ENCODE data around the gene TFCP2L1.
"Not testable (repeated sequence)": the region's sequence is repeated elsewhere in the genome, so short reads cannot be mapped to it uniquely, and the experiment has no call there.

Gene TFCP2L1

GRCh38 chr2:121295911-121296650 is 11.1 kb upstream of the TFCP2L1 start:
- DNase-seq, result no peak

GRCh38 chr2:121294881-121295840 is 10.2 kb upstream of the TFCP2L1 start:
- no peak for DNase-seq

- no peak for DNase-seq
These were observed 8.7 kb upstream of the TFCP2L1 start for GRCh38 chr2:121293450-121294325.

- DNase-seq, result no peak
These were observed 6.2 kb upstream of the TFCP2L1 start for GRCh38 chr2:121291251-121291580.

- DNase-seq, result no peak
These were observed 4.3 kb upstream of the TFCP2L1 start for GRCh38 chr2:121289271-121289670.

GRCh38 chr2:121288454-121289231 is 3.6 kb upstream of the TFCP2L1 start:
- DNase-seq, result no peak

- DNase-seq, result no peak
These were observed 3.0 kb upstream of the TFCP2L1 start for GRCh38 chr2:121287956-121288355.

- DNase-seq, result no peak
These were observed 2.3 kb upstream of the TFCP2L1 start for GRCh38 chr2:121287146-121287798.

- DNase-seq, result no peak
These were observed 1.5 kb upstream of the TFCP2L1 start for GRCh38 chr2:121286506-121286905.

GRCh38 chr2:121285926-121286325 is 924 bp upstream of the TFCP2L1 start:
- DNase-seq, result no peak

- DNase-seq, result no peak
These were observed 1.1 kb downstream of the TFCP2L1 start for GRCh38 chr2:121283670-121284462.

GRCh38 chr2:121282800-121283385 is 2.1 kb downstream of the TFCP2L1 start:
- no peak for DNase-seq

- DNase-seq, result no peak
These were observed 3.3 kb downstream of the TFCP2L1 start for GRCh38 chr2:121281694-121282093.

GRCh38 chr2:121281107-121281506 is 3.9 kb downstream of the TFCP2L1 start:
- DNase-seq, result no peak

GRCh38 chr2:121279476-121280220 is 5.4 kb downstream of the TFCP2L1 start:
- DNase-seq, result no peak

GRCh38 chr2:121276341-121276740 is 8.7 kb downstream of the TFCP2L1 start:
- no peak for DNase-seq

- DNase-seq, result no peak
These were observed 11.9 kb downstream of the TFCP2L1 start for GRCh38 chr2:121273116-121273515.

GRCh38 chr2:121272596-121272995 is 12.4 kb downstream of the TFCP2L1 start:
- DNase-seq, result no peak

GRCh38 chr2:121269436-121269835 is 15.6 kb downstream of the TFCP2L1 start:
- not testable (repeated sequence) for DNase-seq

Measured in NCI-H748 treated with DMSO at 0.1 percent for 48 hours (cell line).